Amniotic stem cell (primary cell): ENCODE measurements around the gene VWA8.

Source experiments
- DNase-seq: peaks from one replicate; lab custom pipeline; 2025; lab: John Stamatoyannopoulos, UW

Gene VWA8

DNA sequence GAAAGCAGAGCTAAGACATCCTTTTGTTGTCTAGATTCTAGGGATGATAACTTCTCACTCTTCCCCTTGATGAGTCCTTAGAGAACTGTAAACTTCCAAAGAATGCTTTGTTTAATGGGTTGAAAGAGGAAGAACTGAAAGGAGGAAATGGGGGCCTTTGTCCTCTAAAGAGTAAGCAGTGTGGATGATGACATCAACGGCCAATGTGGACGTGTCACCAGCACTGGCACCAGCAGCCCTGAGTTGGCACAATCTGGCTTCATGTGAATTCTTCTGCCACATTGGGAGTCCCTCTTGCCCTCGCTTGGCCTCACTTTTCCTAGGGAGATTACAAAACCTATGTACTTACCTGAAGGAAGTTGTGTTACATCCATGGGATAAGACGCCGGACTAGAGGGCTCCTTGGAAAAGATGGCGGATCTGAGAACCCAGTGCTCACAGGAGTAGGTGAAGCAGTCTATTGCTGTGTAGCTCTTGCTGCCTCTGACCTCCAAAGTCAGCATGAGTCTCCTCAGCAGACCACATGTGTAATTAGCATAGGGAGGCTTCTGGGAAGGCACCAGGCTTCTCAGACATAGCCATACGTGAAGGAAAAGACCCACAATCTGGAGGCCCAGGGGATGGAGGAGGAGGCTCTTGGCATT, 440.8 kb downstream of the VWA8 start:
- DNase-seq, result no peak
